ENCODE results near the gene SMAD5. TPM values are rescaled to one million over a fixed set of nuclear protein-coding genes. Genes with fewer than 3 reads are reported as not detected.

The SMAD5 gene
- total RNA-seq, 3 donors from 2014 or later, result 45.6 to 63.7 (median 52.4) TPM

DNA sequence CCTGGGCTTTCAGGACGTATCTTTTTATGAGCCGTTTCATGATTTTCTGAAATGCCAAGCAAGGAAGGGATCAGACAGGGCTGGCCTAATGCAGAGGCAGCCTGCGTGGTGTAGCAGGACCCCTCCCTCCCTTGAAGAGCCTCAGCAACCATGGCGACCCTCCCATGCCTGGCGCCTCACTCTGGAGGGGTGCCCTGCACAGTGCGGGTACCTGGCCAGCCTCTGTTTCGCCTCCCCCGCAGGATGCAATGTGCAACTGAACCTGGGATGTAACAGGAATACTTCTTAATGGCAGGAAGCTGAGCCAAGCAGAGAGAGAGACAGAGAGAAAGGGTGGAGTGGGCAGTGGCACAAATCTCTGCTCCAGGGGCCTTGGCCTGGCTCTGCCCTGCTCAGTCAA lies 83.6 kb downstream of the SMAD5 start:
- H3K4me1 ChIP-seq, result no peaks in the 10 kb centered on the region
- no peak for DNase-seq (ENCODE audit: low spot score in 2 of 2)
- no peak overlapping the region for H3K4me3 ChIP-seq
- H3K27me3 ChIP-seq, result peaks cover 0 to 10% of the 10 kb centered on the region in 2 donors
- TF ChIP-seq POLR2A (IDR thresholded peaks at IDR 0.05), result no peak
- TF ChIP-seq, protein P1, sequence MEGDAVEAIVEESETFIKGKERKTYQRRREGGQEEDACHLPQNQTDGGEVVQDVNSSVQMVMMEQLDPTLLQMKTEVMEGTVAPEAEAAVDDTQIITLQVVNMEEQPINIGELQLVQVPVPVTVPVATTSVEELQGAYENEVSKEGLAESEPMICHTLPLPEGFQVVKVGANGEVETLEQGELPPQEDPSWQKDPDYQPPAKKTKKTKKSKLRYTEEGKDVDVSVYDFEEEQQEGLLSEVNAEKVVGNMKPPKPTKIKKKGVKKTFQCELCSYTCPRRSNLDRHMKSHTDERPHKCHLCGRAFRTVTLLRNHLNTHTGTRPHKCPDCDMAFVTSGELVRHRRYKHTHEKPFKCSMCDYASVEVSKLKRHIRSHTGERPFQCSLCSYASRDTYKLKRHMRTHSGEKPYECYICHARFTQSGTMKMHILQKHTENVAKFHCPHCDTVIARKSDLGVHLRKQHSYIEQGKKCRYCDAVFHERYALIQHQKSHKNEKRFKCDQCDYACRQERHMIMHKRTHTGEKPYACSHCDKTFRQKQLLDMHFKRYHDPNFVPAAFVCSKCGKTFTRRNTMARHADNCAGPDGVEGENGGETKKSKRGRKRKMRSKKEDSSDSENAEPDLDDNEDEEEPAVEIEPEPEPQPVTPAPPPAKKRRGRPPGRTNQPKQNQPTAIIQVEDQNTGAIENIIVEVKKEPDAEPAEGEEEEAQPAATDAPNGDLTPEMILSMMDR (IDR thresholded peaks at IDR 0.05), result no peak
- no peak for TF ChIP-seq POLR2AphosphoS5 (IDR thresholded peaks at IDR 0.05)
- intact Hi-C loops (cut with DNase I; ENCODE audit: low total_unique reads), result no loop called here
- no peak overlapping the region for H3K27ac ChIP-seq
- H3K9me3 ChIP-seq, result peaks cover 0 to 10% of the 10 kb centered on the region in 2 donors
- H3K36me3 ChIP-seq, result no peaks in the 10 kb centered on the region

DNA sequence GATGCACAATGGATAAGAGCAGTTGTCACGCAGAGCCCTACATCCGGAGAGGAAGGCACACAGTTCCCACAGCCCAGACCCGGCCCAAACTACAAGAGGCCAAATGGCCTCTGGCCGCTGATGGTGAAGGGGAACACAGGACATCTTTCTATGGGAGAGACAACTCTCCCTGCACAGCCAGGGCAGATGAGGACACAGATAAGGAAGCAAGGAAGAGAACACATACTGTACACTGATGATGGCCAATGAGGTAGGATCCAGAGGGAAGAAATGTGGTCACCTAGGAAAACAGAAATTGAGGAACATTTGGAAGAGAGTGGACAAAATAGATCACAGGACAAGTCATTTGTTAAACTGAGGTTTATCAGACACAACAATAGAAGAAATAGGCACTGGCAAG lies 88.7 kb downstream of the SMAD5 start:
- H3K27ac ChIP-seq, result no peak overlapping the region
- no peaks in the 10 kb centered on the region for H3K36me3 ChIP-seq
- TF ChIP-seq, protein P1 (IDR thresholded peaks at IDR 0.05), result no peak
- TF ChIP-seq POLR2AphosphoS5 (IDR thresholded peaks at IDR 0.05), result no peak
- TF ChIP-seq POLR2A (IDR thresholded peaks at IDR 0.05), result no peak
- no peaks in the 10 kb centered on the region for H3K4me1 ChIP-seq
- no peak overlapping the region for H3K4me3 ChIP-seq
- peaks cover 0 to 10% of the 10 kb centered on the region in 2 donors for H3K9me3 ChIP-seq
- no peaks in the 10 kb centered on the region for H3K27me3 ChIP-seq
- intact Hi-C loops (cut with DNase I; ENCODE audit: low total_unique reads), result no loop called here
- no peak for DNase-seq (ENCODE audit: low spot score in 2 of 2)

DNA sequence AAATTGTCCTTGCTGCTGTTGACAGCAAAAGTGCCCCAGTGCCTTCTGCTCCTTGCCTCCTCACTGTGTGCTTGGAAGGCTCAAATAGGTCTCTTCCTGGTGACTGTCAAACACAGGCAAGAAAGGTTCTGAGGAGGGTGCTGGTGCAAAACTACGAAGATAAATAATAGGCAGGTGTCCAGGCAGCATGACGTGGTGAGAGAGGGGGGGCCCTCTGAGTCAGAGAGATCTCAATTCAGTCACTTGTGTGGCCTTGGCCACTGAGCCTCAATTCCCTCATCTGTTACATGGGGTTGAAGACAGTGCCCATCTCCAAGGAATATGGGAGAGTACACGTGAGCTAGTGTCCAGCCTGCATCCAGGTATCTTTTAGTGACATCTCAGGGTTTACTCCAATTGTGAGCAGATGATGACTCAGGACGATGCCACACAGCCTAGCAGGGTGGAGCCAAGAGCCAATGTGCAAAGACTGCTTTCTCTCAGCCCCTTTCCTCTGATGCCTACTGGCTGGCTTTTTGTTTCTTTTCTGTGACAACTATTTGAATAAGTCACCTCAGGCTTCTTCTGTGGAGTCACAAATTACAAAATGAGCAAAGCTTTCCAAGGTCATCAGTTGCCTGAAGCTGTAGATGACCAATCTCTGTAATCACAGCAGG lies 90.1 kb downstream of the SMAD5 start:
- Histone ChIP-seq H3K27me3 (no peaks in the 10 kb centered on the region), H3K36me3 (no peaks in the 10 kb centered on the region), H3K27ac (no peak overlapping the region), H3K9me3 (peaks cover 0 to 10% of the 10 kb centered on the region in 2 donors), H3K4me1 (no peaks in the 10 kb centered on the region), H3K4me3 (no peak overlapping the region)
- DNase-seq (ENCODE audit: low spot score in 2 of 2), result no peak
- TF ChIP-seq POLR2AphosphoS5 (IDR thresholded peaks at IDR 0.05) (no peak), POLR2A (IDR thresholded peaks at IDR 0.05) (no peak)
- TF ChIP-seq, protein P1 (IDR thresholded peaks at IDR 0.05), result no peak
- intact Hi-C loops (cut with DNase I; ENCODE audit: low total_unique reads), result no loop called here

DNA sequence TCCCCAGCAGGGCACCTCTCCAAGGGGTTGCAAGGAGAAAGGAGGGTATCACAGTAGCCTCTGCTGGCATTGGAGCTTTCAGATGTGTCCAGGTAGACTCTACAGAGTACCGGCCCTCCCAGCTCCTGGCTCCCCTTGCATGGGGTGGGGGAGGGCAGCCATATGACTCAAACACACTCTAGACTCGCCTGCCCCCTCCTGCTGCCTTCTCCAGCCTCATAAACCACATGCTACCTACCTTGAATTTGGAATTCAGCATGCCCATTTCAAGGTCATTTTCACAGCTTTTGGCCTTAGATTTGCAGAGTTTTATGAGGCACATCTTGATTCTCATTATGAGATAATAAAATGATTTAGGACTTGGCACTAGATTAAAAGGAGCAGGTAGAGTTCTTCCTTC lies 93.2 kb downstream of the SMAD5 start:
- Histone ChIP-seq H3K9me3 (no peaks in the 10 kb centered on the region), H3K4me3 (no peak overlapping the region), H3K4me1 (no peaks in the 10 kb centered on the region), H3K36me3 (no peaks in the 10 kb centered on the region), H3K27ac (no peak overlapping the region), H3K27me3 (no peaks in the 10 kb centered on the region)
- TF ChIP-seq, protein P1 (IDR thresholded peaks at IDR 0.05), result no peak
- TF ChIP-seq POLR2A (IDR thresholded peaks at IDR 0.05) (no peak), POLR2AphosphoS5 (IDR thresholded peaks at IDR 0.05) (no peak)
- no peak for DNase-seq (ENCODE audit: low spot score in 2 of 2)
- intact Hi-C loops (cut with DNase I; ENCODE audit: low total_unique reads), result no loop called here

DNA sequence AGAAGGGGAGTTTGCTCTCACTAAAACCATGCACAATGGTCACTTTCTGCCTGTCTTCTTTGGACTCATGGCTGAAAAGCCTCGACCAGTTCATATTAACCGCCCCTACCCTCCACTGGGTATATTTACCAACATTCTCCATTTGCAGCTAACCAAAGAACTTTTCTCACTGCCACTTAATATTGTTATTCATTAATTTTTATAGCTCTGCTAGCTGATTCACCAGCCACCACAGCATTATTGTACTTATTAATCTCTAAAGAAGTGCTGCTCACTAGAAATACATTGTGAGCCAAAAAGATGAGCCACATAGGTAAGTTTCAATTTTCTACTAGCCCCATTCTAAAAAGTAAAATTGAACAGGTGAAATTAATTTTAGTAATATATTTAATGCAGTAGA lies 93.8 kb downstream of the SMAD5 start:
- intact Hi-C loops (cut with DNase I; ENCODE audit: low total_unique reads), result no loop called here
- Histone ChIP-seq H3K4me3 (no peak overlapping the region), H3K36me3 (no peaks in the 10 kb centered on the region), H3K27me3 (no peaks in the 10 kb centered on the region), H3K4me1 (no peaks in the 10 kb centered on the region), H3K9me3 (no peaks in the 10 kb centered on the region), H3K27ac (no peak overlapping the region)
- TF ChIP-seq, protein P1 (IDR thresholded peaks at IDR 0.05), result no peak
- no peak for TF ChIP-seq POLR2AphosphoS5 (IDR thresholded peaks at IDR 0.05)
- no peak for TF ChIP-seq POLR2A (IDR thresholded peaks at IDR 0.05)
- no peak for DNase-seq (ENCODE audit: low spot score in 2 of 2)
